Stimulated activated CD8-positive, alpha-beta memory T cell treated with anti-CD3 and anti-CD28 coated beads, Interleukin-15, amount 100 ng/mL, for 24 hours (primary cell): ENCODE measurements around the gene SRA1.

ENCODE experiments used
- DNase-seq: peaks from one replicate; pipeline ENCODE4 v3.0.0-alpha.2; 2020; ENCODE audit warnings: low read depth

Gene SRA1

GRCh38 chr5:140550147-140551079 lies 6.9 kb downstream of the SRA1 start:
- DNase-seq: no peak

GRCh38 chr5:140549237-140550144 lies 7.8 kb downstream of the SRA1 start:
- no peak for DNase-seq

GRCh38 chr5:140548791-140549190 lies 8.5 kb downstream of the SRA1 start:
- no peak for DNase-seq

- DNase-seq: no peak
Observed at GRCh38 chr5:140548300-140548688, 9.0 kb downstream of the SRA1 start.

- peak; percentile 60 for DNase-seq
Observed at GRCh38 chr5:140547508-140548299, 9.6 kb downstream of the SRA1 start, which contains the start of gene EIF4EBP3. Gene EIF4EBP3, plus strand, starts transcription at chr5:140547662. Its CDS starts 76 bp downstream, at chr5:140547738.

GRCh38 chr5:140546851-140547507 lies 10.3 kb downstream of the SRA1 start:
- DNase-seq: no peak

GRCh38 chr5:140545606-140546005 lies 11.7 kb downstream of the SRA1 start:
- DNase-seq: no peak

- DNase-seq: no peak
Observed at GRCh38 chr5:140544986-140545385, 12.3 kb downstream of the SRA1 start.

GRCh38 chr5:140542972-140543371 lies 14.3 kb downstream of the SRA1 start:
- DNase-seq: no peak

GRCh38 chr5:140540227-140540626 lies 17.0 kb downstream of the SRA1 start:
- no peak for DNase-seq

GRCh38 chr5:140524003-140524402 lies 33.3 kb downstream of the SRA1 start:
- no peak for DNase-seq

- DNase-seq: no peak
Observed at GRCh38 chr5:140513124-140513523, 44.1 kb downstream of the SRA1 start.

- DNase-seq: no peak
Observed at GRCh38 chr5:140509898-140510297, 47.4 kb downstream of the SRA1 start.

GRCh38 chr5:140502834-140503233 lies 54.4 kb downstream of the SRA1 start:
- no peak for DNase-seq
